HG02623 (cell line): Measurements from ENCODE around the gene BHLHE41.

Source experiments
- ATAC-seq: cut with Tn5 transposase; IDR thresholded peaks from one replicate; pipeline ENCODE4 v1.9.1; 2021; ENCODE audit warnings: moderate library complexity; ENCODE audit not compliant: unreplicated experiment

Gene BHLHE41

DNA sequence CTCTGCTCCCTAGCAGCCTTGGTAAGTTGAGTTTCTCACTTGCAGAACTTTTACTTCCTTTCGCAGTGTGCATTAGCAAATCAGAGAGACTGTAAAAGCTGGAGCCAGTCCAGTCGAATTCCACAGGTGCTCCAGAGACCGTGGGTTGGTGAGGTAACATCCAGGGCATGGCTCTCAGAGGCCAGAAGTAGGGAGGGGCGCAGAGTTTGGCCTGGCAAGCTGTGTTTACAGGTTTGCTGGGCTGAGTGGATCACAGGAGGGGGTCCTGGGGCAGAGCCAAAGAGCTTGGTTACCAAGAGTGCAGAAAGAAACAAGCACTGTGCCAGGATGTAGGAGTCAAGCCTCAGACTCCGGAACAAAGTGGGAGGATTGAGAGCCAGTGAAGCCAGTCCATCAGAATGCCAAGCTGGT lies 10.2 kb upstream of the BHLHE41 start:
- no peak for ATAC-seq

DNA sequence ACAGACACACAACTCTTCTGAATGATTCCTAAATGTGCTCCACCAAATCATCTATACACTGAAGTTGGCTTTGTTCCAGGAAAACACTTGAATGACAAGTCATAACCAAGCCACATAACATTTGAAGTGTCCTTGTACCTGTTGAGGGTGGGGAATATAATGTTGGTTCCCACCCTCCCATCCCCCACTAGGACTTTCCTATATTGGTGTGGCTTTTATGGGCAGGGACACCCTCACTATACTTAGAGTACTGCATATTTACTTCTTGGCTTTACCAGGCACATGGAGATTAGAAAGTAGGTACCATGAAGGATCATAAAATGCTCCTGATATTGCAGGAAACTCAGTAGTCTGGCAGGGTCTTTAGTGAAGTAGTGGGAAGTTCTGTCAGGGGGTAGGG lies 9.7 kb upstream of the BHLHE41 start:
- no peak for ATAC-seq

DNA sequence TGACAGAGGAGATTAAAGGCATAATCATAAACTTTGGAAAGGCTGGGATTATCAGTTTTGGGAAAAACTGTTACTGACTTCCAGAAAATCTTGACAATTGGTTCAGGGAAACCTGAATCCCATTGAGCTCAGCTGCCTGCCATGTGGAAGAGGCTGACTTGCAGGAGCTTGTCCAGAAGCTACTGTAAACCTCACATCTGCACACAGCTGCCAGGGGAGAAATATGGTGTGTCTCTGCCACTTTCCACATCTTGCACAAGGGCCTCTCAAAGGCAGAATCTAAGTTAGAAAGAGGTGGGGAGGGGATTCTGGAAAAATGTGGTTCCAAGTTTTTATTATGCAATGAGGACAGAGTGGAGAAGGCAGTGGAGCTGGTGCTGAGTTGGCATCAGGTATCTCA lies 8.7 kb upstream of the BHLHE41 start:
- ATAC-seq, result no peak

DNA sequence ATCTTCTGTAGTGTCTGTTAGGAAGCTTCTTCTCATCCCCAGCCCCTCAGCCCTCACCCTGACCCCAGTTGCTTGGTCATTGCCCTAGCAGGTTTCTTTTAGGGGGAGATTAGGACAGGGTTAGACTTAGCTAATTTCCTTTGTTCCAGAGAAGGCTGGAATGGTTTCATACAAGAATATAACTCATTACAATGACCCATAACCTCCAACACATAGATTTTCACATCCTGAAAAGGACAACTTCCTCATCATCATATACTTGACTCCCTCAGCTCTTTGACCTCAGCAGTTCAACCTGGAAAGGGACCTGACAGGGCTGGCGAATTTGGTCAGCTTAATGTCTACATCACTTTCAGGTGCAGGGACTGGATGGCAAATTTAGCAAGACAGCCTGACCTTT lies 8.0 kb upstream of the BHLHE41 start:
- ATAC-seq, result no peak

DNA sequence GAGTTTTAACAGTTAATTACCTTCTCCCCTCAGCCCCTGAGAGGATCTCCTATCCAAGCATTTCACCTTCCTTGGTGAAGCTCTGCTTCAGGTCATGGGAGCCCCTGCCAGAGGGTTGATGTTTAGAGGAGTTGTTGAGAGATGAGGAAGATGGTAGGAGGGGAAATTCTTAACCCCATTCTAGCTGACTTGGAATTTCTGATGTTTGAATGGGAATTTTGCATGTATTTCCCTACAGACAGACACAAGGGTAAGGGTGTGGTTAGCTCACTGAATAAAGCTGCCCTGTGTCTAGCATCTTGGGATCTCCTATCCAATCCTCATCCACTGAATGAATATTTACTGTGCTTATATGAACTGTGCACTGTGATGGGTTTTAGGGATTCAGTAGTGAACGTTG lies 7.1 kb upstream of the BHLHE41 start:
- no peak for ATAC-seq

DNA sequence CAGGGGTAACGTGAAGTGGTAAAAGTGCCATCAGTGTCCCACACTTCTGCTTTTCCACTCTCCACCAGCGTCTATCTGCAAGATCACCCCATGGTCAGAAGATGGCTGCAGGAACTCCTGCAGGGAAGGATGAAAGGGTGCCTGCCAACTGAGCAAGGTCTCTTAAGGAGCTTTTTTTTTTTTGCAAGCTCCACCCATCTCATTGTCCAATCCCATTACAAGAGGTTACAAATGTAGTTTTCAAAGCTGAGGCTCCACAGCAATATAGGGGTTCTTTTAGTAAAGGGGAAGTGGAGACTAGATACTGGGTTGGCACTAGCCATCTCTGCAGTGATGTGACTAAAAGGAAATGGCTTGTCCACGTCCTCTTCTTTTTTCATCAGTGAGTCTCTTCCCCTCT lies 5.9 kb upstream of the BHLHE41 start:
- ATAC-seq, result no peak

DNA sequence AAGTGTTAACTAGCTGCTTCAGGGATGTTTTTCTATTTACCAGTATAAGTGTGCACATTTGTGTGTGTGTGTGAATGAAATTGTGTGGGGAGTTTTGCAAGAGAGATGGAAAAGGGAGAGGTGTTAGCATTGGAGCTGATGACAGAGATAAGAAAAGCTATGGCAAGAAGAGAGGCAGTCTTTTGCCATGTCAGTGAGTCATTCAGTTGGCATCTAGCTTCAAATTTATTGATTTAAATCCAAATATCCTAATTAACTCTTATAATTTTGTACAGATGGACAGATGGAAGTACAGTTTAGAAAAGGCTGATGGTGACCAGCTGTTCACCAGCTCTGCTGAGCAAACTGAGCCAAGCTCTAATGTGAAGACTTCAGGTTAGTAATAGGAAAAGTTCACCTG lies 3.3 kb upstream of the BHLHE41 start:
- ATAC-seq, result no peak

DNA sequence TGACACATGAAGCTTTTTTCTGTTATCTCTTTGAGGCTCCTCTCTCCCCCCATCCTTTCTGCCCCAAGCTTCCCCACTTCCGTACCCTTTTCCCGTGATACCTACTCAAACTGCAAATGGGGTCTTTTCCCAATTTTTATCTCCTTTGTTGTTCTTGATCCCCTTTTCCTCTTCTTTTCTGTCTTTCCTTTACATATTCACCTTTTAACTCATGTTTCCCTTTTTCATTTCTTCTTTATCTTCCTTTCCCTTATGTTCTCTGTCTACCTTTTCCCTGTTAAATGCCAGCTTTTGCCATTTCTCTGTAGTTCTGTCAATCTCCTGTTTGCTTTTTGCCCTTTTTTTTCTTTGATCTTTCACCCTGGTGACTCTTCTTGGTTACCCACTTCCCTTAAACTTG lies 2.6 kb upstream of the BHLHE41 start:
- ATAC-seq, result no peak

DNA sequence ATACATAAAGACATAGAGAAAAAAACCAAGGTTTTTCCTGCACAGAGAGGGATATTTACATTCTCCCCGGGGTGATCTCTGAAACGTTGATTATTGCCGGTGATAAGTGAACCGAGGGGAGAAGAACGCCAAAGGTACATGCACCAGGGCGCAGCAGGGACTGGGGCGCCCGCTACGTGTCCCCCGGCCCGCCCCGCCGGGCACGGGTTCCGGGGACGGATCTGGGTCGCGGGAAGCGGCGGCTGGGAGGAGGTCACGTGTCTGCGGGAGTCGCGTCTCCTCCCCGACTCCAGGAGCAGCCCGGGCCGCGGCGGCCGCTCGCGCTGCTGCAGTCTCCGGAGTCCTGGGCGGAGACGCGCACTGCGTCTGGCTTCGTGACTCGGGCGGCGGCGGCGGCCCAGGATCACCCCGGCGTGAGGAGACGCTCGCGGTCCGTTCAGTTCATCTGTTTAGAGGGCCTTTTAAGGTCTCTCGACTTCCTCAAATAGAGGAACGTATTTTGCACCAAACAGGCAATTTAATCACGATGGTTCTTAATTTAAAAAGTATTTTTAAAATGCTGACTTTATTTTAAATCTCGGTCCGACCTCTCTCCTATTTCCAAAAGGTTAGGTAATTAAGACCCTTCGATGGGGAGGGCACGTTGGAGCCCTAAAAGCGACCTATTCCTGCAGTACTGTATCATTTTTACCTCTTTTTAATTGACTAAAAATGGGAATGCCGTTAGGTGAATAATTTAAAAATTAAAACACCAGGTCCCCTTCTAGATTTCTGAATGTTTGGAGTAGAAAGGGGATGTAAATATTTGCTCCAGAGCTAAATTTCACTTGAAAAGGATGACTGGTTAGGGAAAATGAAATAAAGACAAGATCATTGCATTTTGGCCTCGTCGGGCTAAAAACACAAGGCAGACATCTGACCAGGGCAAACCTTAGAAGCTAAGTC lies 1.8 kb upstream of the BHLHE41 start:
- ATAC-seq, result peak; percentile 30

DNA sequence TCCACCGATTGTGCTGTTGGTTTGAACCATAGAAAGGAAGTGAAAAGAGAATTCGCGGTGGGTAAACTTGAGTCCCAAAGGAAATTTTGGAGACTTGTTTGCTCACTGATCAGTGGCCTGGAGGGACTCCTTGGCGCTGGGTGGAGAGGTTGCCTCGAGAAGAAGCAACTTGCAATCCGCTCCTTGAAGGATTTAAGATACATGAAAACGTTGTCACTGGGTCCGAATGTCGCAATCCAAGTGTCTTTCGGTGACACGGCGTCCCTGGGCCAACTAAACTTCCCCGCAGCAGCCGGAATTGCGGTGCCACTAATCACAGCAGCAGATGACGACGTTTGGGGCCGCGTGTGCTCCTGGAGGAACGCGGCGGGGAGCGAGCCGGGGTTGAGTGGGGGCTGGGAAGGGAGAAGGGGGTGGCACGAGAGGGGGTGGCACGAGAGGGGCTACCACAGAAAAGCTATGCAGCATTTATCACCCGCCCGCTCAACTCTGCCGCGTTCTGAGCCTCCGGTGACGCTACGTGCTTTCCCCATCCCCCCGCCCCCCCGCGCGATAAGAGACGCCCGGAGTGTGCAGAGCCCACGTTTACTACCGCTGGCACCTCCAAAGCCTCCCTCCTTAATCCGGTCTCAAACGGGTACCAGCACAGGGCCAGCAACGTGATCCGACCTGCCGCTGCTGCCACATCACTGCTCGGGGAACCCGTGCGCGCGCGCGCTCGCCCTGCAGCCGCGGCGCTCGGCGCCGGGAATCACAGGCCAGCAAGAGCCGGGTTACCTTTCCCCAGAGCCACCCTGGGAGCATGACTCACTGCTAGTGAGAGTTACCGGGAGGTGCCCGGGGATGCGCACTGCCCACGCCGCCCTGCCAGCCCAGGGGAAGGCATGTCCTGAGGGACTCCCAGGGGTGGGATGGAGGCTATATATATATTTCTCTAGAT lies 833 bp upstream of the BHLHE41 start:
- peak; percentile 29 for ATAC-seq

DNA sequence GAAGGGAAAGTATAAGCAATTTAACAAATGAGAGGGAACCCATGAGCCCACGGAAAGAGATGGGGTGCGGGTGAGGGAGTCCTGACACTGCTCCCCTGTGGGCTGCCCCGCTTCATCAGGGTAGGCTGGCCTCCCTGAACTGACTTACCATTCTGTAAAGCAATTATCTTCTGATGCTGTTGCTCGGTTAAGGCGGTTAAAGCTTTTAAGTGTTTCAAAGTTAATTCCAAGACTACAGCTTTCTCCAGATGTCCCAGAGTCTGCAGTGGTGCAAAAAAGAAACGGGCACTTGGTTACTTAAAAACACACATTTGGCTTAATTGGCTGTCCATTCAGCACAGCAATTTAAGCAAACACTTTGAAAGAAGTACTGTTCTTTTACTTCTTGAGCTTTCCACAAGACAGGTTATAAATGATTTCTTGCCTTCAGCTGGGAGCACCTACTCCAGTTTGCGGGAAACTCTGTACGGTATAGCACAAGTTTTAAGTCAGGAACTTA lies 1.3 kb downstream of the BHLHE41 start:
- ATAC-seq, result no peak

DNA sequence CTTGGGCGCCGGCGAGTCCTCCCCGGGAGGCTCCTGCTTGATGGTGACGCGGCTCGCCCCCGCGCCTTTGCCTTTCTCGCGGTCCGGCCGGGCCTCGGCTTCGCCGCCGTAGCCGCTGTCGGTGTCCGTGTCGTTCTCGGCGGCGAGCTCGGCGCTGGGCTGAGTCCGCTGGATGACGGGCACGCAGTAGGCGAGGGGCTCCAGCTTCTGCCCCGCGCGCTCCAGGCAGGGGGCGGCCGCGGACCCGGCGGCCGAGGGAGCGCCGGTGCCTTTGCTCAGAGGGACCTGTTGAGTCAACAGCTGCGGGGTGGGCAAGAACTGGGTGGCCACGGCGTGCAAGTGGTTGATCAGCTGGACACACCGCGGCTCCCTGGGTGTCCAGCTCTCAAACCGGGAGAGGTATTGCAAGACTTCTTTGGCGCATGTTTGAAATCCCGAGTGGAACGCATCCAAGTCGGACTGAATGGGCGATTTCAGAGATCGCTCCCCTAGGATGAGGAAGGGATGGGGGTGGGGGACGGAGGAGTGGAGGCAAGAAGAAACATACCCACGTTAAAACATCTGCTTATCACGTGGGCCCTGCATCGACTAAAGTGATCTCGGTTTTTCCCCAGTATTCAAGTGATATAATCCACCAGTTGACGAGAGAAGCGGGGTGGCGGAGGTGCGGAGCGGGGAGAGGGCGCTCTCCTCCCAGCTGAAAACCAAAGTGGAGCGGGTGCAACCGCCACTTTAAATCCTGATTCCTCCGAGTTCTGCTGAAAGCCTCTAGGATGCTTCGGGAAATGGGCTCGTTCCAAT lies 2.0 kb downstream of the BHLHE41 start:
- ATAC-seq, result peak; percentile 5

DNA sequence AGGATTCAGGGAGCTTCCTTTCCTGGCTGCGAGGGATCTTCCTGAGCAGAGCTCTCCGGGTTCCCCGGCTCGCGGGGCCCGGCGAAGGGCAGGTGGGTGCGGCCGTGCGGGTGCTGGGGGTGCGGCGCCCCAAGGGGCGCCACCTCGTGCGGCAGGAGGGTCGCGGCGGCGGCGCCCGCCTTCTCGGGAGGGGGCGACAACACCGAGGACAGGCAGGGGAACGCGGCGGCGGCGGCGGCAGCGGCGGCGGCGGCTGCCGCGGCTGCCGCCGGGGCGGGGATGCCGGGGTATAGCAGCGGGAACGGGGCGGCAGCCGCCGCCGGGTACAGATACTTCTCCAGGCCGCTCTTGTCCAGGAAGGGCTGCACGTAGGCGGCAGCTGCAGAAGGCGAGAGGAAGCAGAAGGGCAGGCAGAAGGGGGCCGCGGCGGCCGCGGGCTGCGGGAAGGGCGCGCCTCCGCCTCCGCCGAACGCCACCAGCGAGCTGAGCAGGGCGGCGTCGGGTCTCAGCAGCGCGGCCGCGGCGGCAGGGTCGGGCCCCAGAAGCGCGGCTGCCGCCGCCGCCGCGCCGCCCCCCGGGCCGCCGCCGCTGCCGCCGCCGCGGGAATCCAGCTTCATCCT lies 2.7 kb downstream of the BHLHE41 start:
- peak; percentile 20 for ATAC-seq

DNA sequence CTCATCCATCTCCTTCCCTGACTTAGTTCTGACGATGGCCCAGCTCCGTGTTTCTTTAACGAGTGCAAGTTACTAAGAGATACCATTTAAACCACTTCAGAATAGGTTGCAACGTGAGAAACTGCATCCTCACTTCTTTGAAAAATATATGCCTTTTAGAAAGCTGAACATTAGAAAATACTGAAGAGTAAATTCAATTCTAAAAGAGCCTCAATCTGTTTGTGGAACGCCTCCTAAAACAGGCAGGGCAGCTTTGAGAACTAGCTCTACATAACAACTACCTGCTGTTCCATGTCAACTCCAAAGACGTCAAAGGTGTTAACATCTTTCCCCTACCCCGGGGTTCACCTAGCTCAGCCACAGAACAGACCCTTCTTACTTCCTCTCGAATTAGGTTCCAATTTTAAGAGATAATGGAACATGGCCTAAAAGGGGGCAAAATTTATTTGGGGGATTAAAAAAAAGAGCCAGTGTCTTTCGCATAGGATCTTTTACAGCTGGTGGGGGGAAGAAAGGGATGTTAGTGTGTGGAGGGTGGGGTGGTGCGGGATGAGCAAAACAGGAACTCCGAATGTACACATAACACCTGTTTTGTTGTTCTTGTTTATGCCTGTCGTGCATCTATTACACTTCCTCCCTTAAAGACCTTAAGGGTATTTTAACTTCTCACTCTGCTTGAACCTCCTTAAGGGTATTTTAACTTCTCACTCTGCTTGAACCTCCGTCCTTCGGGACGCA lies 3.3 kb downstream of the BHLHE41 start:
- peak; percentile 3 for ATAC-seq

DNA sequence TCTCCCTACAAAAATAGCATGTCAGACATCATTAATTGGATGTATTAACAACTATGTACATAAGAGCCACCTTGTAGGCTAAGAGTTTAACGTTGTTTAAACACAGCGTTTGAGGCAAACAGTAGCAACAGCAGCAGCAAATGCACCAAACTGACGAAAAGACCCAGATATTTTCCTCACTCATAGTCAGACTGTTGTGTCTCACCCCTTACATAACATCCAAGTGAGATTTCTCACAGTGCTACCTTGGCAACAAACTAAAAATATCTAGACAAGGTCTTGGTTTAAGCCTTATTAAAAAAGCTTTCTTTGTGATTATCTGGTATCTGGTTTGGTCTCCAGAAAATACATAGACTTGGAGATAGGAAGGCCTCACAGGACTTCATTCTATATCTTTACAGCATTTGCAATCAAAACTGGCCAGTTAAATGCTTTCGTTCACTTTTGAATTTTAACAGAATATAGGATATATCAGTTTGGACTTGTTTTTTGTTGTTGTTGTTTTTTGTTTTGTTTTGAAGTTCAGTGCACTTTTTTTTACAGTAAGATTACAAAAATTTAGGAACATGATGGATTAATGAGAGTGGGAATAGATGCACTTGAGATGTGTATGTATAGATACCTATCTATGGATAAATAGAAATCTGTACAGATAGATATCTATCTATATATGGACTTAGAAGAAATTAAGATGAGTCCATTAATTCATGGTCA lies 4.1 kb downstream of the BHLHE41 start:
- no peak for ATAC-seq

DNA sequence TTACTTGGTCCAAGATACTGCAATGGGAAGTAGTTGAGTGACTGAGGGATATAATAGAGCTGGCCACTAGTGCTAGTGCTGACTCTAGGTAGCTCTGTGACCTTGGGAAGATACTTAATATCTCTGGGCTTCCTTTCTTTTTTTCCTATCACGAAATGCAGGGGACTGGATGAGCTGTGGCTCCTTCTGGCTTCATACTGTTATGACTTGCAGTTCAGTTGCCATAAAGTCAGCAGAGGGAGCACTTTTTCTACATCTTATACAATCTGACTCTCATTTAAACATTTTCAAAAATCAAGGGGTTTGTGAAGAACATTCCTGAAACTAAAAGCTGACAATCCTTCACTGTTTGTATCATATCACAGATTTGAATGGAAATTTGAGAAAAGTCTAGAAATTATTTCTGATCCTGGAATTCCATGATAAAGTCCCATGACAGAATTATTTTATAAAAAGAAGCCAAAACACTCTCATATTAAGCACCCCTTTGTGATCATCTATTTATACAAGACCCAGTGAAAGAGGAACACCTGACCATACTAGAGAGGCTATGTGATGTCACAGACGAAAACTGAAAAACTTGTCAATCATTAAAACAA lies 5.3 kb downstream of the BHLHE41 start:
- no peak for ATAC-seq

DNA sequence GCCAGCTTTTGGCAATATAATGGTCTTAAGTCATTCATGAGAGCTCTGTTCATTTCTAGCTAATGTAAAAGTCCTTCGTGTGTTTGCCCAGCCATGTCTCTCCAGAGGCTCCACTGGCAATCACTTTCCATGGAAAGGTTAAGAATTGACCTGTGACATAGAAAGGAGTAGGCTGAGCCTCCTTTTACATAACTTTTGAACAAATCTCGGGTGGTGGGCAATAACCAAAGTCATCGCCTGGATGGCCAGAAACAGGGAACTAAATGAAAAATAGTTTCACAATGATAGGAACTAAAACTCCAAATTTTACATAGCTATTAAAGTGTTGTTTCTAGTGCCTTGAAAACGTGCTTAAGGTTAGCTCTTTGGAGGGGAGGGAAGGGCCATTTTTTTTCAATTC lies 6.5 kb downstream of the BHLHE41 start:
- no peak for ATAC-seq

DNA sequence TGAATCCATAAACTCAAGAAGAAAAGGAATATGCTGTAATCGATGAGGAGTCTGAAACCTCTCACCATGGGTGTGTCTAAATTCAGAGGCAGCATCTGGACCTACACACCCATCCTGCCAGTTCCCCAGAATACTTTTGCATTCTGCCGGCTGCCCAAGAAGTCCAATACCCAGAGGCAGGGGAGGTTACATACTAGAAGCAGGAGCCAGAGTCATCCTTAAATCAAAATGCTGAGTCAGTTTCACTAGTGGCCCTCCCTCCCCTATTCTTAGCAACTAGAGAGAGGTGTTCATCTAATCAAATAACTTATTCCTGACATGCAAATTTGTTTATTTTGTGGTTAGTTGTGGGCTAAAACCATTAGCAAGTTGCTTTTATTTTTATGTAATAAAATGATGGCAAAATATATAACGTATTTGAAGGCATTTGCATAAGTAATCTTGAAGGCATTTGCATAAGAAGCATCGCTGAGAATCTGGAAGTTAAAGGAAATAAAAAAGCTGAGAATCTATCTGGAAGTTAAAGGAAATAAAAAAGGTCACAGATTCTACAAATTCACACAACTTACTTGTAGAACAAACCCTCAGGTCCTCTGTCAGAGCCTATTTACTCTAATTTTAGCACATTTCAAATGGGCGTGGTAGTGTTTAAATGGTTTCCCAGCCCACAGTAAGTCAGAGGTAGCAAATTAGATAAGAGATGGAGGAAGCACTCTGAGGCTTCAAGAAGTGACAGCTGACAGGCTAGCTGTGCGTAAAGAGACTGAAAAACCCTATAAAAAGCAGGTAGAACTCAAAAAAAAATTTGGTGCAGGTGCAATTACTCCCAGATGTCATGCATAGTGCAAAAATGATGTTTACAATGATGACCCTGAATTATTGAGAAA lies 7.8 kb downstream of the BHLHE41 start:
- ATAC-seq, result no peak
